GM23248 (cell line): ENCODE data around the gene CDC25A. TPM values are rescaled to one million over a fixed set of nuclear protein-coding genes. Genes with fewer than 3 reads are reported as not detected.

Source experiments
- DNase-seq: peaks from one replicate; pipeline ENCODE4 v3.0.0-alpha.2; 2015
- H2AFZ ChIP-seq: fragments of 200-600 bp; sonication (generic); 2 replicates; pipeline ENCODE4 v1.6.1; 2016; ENCODE audit warnings: antibody characterized with exemption
- H3F3A ChIP-seq: fragments of 200-600 bp; sonication (generic); 2 replicates; pipeline ENCODE4 v1.6.1; 2016; ENCODE audit warnings: mild to moderate bottlenecking, antibody characterized with exemption, mixed run types; ENCODE audit not compliant: insufficient read depth
- H3K27ac ChIP-seq: fragments of 200-600 bp; sonication (generic); 2 replicates; pipeline ENCODE4 v1.5.1; 2016; ENCODE audit warnings: mild to moderate bottlenecking
- H3K27me3 ChIP-seq: fragments of 200-600 bp; sonication (generic); replicated peaks from 2 replicates; pipeline ENCODE4 v1.6.1; 2016; ENCODE audit warnings: mild to moderate bottlenecking; ENCODE audit not compliant: insufficient read depth
- H3K36me3 ChIP-seq: fragments of 200-600 bp; sonication (generic); 2 replicates; pipeline ENCODE4 v1.6.1; 2016; ENCODE audit warnings: low read depth, mild to moderate bottlenecking
- H3K4me1 ChIP-seq: fragments of 200-600 bp; sonication (generic); 2 replicates; pipeline ENCODE4 v1.6.1; 2016; ENCODE audit warnings: mild to moderate bottlenecking; ENCODE audit not compliant: insufficient read depth
- H3K4me2 ChIP-seq: fragments of 200-600 bp; sonication (generic); one replicate; pipeline ENCODE4 v1.6.1; 2016; ENCODE audit warnings: mild to moderate bottlenecking; ENCODE audit not compliant: unreplicated experiment
- H3K4me3 ChIP-seq: fragments of 200-600 bp; sonication (generic); 2 replicates; pipeline ENCODE4 v1.5.1; 2016; ENCODE audit warnings: mild to moderate bottlenecking
- H3K79me2 ChIP-seq: fragments of 200-600 bp; sonication (generic); 2 replicates; pipeline ENCODE4 v1.6.1; 2016; ENCODE audit warnings: mild to moderate bottlenecking; ENCODE audit not compliant: insufficient read depth
- H3K9ac ChIP-seq: fragments of 200-600 bp; sonication (generic); 2 replicates; pipeline ENCODE4 v1.6.1; 2016; ENCODE audit warnings: mild to moderate bottlenecking
- H3K9me2 ChIP-seq: fragments of 200-600 bp; sonication (generic); 2 replicates; pipeline ENCODE4 v1.6.1; 2016; ENCODE audit warnings: mixed run types, mild to moderate bottlenecking, moderate library complexity; ENCODE audit not compliant: insufficient read depth
- H3K9me3 ChIP-seq: fragments of 200-600 bp; sonication (generic); one replicate; pipeline ENCODE4 v1.6.1; 2017; ENCODE audit warnings: low read depth
- H4K20me1 ChIP-seq: fragments of 200-600 bp; sonication (generic); 2 replicates; pipeline ENCODE4 v1.6.0; 2016; ENCODE audit not compliant: insufficient read depth
- EZH2 ChIP-seq: fragments of 200-600 bp; sonication (generic); IDR thresholded peaks from 2 replicates; pipeline ENCODE4 v1.6.1; 2018; ENCODE audit warnings: antibody characterized with exemption, mild to moderate bottlenecking; ENCODE audit not compliant: insufficient read depth, poor library complexity, severe bottlenecking
- EZH2phosphoT487 ChIP-seq: fragments of 200-600 bp; sonication (generic); IDR thresholded peaks from 2 replicates; pipeline ENCODE4 v1.6.1; 2018; ENCODE audit warnings: antibody characterized with exemption, moderate library complexity, mild to moderate bottlenecking, low read depth; ENCODE audit not compliant: insufficient read depth
- WGBS, 2 experiments: methylation state at CpG; one replicate each; pipeline ENCODE4 v1.1.6; 2015 to 2017; ENCODE audit warnings: low lambda C conversion rate in 2 of 2, low coverage in 1 of 2; ENCODE audit errors: missing lambda C conversion rate in 2 of 2; 5-methylcytosine and 5-hydroxymethylcytosine counted together
- in situ Hi-C: fragments of 300-500 bp; cut with MboI; formaldehyde crosslinking; loops from 2 replicates; pipeline ENCODE4 v1.15.0; 2020
- polyA plus RNA-seq: library from polyadenylated mRNA; unstranded; fragments of >200 nt; fragmentation: Nextera tagmentation; extraction: Ambion mirVana; gene quantifications from 2 replicates; pipeline ENCODE4 v1.2.1, GENCODE V29; 2016
- total RNA-seq: library from RNA; depleted of rRNA; stranded (reverse); fragments of >200 nt; shearing (Covaris generic); gene quantifications from 2 replicates; pipeline ENCODE4 v1.2.3, GENCODE V29; 2014

Gene CDC25A
- total and polyA plus RNA-seq, 2 experiments from 2014 or later = 1.5 to 4.3 TPM

DNA sequence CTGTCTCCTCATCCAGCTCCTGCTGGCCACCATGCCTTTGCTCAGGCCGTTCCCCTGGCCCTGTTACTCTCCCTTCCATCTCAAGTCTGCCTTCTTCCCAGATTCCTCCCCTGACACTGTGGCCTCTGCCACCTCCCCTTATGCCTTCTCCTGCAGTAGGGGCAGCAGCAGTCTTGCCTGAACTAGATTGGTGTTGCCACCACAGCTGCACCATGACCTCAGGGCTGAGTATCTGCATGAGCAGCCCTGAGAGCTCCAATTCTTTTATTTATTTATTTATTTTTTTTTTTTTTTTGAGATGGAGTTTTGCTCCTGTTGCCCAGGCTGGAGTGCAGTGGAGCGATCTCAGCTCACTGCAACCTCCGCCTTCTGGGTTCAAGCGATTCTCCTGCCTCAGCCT, 21.2 kb upstream of the CDC25A start:
- Histone ChIP-seq H4K20me1 (no peaks in the 10 kb centered on the region), H3K4me2 (no peak overlapping the region), H3K9me2 (no peaks in the 10 kb centered on the region), H3F3A (no peaks in the 10 kb centered on the region), H3K36me3 (no peaks in the 10 kb centered on the region), H3K4me1 (no peaks in the 10 kb centered on the region), H3K9me3 (no peaks in the 10 kb centered on the region), H3K79me2 (no peaks in the 10 kb centered on the region), H3K27me3 (no peaks in the 10 kb centered on the region), H3K4me3 (no peak overlapping the region), H3K27ac (no peak overlapping the region), H3K9ac (no peak overlapping the region), H2AFZ (no peak overlapping the region)
- no peak for TF ChIP-seq EZH2
- TF ChIP-seq EZH2phosphoT487 = no peak
- in situ Hi-C loops = no loop called here
- WGBS, 2 experiments = 90 to 98% methylated on average over 3 to 4 of the region's 4 CpGs
- DNase-seq = no peak

DNA sequence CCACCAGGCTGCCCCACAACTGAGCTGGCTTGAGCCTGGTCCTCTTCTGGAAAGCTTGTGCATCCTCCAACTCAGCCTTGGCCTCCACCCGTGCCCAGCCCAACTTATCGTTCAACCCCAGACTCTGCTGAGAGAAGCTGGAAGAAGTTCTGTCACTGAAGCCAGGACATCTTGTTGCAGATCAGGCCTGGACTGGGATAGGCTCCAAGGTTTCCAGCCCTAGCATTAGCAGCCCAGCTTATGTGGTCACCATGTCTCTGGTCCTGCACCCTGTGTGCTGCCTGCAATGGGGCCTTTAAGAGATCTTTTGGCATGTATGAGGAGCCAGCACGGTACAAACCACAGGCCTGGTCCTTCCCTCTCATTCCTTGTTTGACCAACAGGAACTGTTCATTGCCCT, 19.9 kb upstream of the CDC25A start:
- Histone ChIP-seq H3K27me3 (no peaks in the 10 kb centered on the region), H3K9ac (no peak overlapping the region), H3K4me3 (no peak overlapping the region), H2AFZ (no peak overlapping the region), H3K4me1 (no peaks in the 10 kb centered on the region), H3K27ac (no peak overlapping the region), H3K79me2 (no peaks in the 10 kb centered on the region), H3K36me3 (no peaks in the 10 kb centered on the region), H3K9me2 (no peaks in the 10 kb centered on the region), H3K9me3 (no peaks in the 10 kb centered on the region), H4K20me1 (no peaks in the 10 kb centered on the region), H3K4me2 (no peak overlapping the region), H3F3A (no peaks in the 10 kb centered on the region)
- 12 to 16% methylated on average over 3 of the region's 3 CpGs for WGBS, 2 experiments
- TF ChIP-seq EZH2phosphoT487 = no peak
- no peak for TF ChIP-seq EZH2
- no peak for DNase-seq
- in situ Hi-C loops = no loop called here

DNA sequence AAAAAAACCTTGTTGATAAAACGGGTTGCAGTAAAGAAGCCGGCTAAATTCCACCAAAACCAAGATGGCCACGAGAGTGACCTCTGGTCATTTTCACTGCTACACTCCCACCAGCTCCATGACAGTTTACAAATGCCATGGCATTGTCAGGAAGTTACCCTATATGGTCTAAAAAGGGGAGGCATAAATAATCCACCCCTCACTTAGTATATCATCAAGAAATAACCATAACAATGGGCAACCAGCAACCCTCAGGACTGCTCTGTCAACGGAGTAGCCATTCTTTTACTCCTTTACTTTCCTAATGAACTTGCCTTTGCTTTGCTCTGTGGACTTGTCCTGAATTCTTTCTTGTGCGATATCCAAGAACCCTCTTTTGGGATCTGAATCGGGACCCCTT, 14.4 kb upstream of the CDC25A start:
- H3K27me3 ChIP-seq = no peaks in the 10 kb centered on the region
- no peaks in the 10 kb centered on the region for H3K4me1 ChIP-seq
- no peaks in the 10 kb centered on the region for H3F3A ChIP-seq
- H2AFZ ChIP-seq = no peak overlapping the region
- in situ Hi-C loops = no loop called here
- no peaks in the 10 kb centered on the region for H3K36me3 ChIP-seq
- no peak for DNase-seq
- H3K79me2 ChIP-seq = no peaks in the 10 kb centered on the region
- H3K27ac ChIP-seq = no peak overlapping the region
- no peaks in the 10 kb centered on the region for H4K20me1 ChIP-seq
- WGBS, 2 experiments = 56 to 61% methylated on average over 6 of the region's 6 CpGs
- no peaks in the 10 kb centered on the region for H3K9me2 ChIP-seq
- H3K9ac ChIP-seq = no peak overlapping the region
- no peak overlapping the region for H3K4me2 ChIP-seq
- TF ChIP-seq EZH2 (no peak), EZH2phosphoT487 (no peak)
- H3K4me3 ChIP-seq = no peak overlapping the region
- H3K9me3 ChIP-seq = no peaks in the 10 kb centered on the region

DNA sequence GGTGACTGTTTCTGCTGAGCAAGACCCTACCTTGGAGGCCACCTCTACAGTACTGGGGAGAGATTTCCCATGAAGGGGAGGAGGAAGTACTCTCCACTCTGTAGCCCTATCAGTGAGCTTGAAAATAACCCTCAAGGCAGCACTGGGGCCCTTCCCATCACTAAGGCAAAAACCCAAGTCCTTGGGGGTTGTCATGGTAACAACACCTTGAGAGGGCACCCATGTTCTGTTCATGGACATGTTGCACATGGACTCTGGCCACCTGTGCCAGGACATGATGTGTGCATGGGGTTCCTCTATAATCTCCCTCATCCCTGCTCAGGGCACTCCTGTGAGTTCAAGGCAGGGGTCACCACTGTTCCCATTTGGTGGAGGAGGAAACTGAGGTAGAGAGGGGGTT, 10.9 kb upstream of the CDC25A start:
- TF ChIP-seq EZH2phosphoT487 (no peak), EZH2 (no peak)

DNA sequence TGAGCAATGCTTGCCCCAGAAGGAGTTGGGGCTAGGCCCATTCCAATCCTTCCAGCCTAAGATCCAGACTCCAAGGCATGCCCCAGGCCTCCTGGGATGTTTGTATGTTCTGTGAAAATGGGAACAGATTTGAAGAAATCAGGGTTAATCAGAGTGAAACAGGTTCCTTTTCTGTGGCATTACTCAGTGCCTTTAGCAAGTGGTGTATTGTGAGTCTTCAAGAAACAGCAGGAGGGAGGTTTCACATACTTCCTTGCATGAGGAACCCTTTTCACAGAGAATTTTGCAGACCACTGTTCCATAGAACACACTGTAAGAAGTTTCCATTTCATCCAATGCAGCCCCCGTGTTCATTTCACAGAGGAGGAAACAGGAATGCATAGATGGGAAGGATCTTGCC, 8.4 kb upstream of the CDC25A start:
- Histone ChIP-seq H3K9me2 (no peaks in the 10 kb centered on the region), H2AFZ (no peak overlapping the region), H3K79me2 (no peaks in the 10 kb centered on the region), H3K27me3 (no peaks in the 10 kb centered on the region), H3K4me3 (no peak overlapping the region), H3K9ac (no peak overlapping the region), H3F3A (no peaks in the 10 kb centered on the region), H3K36me3 (no peaks in the 10 kb centered on the region), H3K9me3 (no peaks in the 10 kb centered on the region), H3K4me2 (no peak overlapping the region), H3K4me1 (no peaks in the 10 kb centered on the region), H4K20me1 (no peaks in the 10 kb centered on the region), H3K27ac (no peak overlapping the region)
- in situ Hi-C loops = no loop called here
- DNase-seq = no peak
- 43 to 64% methylated on average over 1 of the region's 1 CpG for WGBS, 2 experiments
- TF ChIP-seq EZH2 (no peak), EZH2phosphoT487 (no peak)

More for the DNA sequence above, 10.9 kb upstream of the CDC25A start:
- Histone ChIP-seq H3K9me2 (no peaks in the 10 kb centered on the region), H3K27me3 (no peaks in the 10 kb centered on the region), H3K4me2 (no peak overlapping the region), H3F3A (no peaks in the 10 kb centered on the region), H3K4me3 (no peak overlapping the region), H4K20me1 (no peaks in the 10 kb centered on the region), H3K9me3 (no peaks in the 10 kb centered on the region), H2AFZ (no peak overlapping the region), H3K4me1 (no peaks in the 10 kb centered on the region), H3K9ac (no peak overlapping the region), H3K79me2 (no peaks in the 10 kb centered on the region), H3K36me3 (no peaks in the 10 kb centered on the region), H3K27ac (no peak overlapping the region)
- no peak for DNase-seq
- in situ Hi-C loops = no loop called here
